ENCODE measurements around the gene KCNC1.

GRCh38 chr11:17722000-17722643 is 12.5 kb upstream of the KCNC1 start:
- TF ChIP-seq EZH2 (IDR thresholded peaks at IDR 0.05; ENCODE audit: borderline replicate concordance, low read length) (no peak), CTCF (IDR thresholded peaks at IDR 0.05; ENCODE audit: low read length) (no peak)

Data from OCI-LY1 (cell line).